CD4-positive, alpha-beta T cell (primary cell): ENCODE data around the gene ZNF580. TPM values are rescaled to one million over a fixed set of nuclear protein-coding genes. Genes with fewer than 3 reads are reported as not detected.

Experiments
- ATAC-seq: fragments of 200-7000 bp; cut with Tn5 transposase; one replicate; pipeline ENCODE4 v1.10.0; 2022; ENCODE audit warnings: mild to moderate bottlenecking; ENCODE audit not compliant: poor library complexity
- CTCF ChIA-PET: fragments of 350-600 bp; sonication (Branson Sonifier 250); formaldehyde crosslinking; loops from one replicate; lab custom pipeline; 2021; ENCODE audit warnings: antibody characterized with exemption, inconsistent platforms; lab: Charles Lee
- POLR2A ChIA-PET: fragments of 350-600 bp; sonication (Branson Sonifier 250); formaldehyde crosslinking; loops from one replicate; lab custom pipeline; 2021; ENCODE audit warnings: antibody characterized with exemption, inconsistent platforms; lab: Charles Lee
- DNase-seq, 14 experiments: peaks; one replicate each; pipeline ENCODE4 v3.0.0-alpha.2; 2013 to 2020; ENCODE audit warnings: mixed read lengths in 2 of 14
- H3K27ac ChIP-seq, 2 donors: one replicate each; pipeline versions ENCODE4 v1.5.1 to v1.7.0; 2013; ENCODE audit warnings: low read length in 2 of 2, low read depth in 1 of 2, mild to moderate bottlenecking in 1 of 2
- H3K27me3 ChIP-seq, 2 experiments: 1 replicate in 1 of 2; 2 replicates in 1 of 2; pipeline versions ENCODE4 v1.6.1 to v1.7.0; 2013; ENCODE audit warnings: low read length in 2 of 2, control low read depth in 1 of 2, mild to moderate bottlenecking in 1 of 2, moderate library complexity in 1 of 2; ENCODE audit not compliant: insufficient read depth in 2 of 2, control insufficient read depth in 1 of 2
- H3K36me3 ChIP-seq: one replicate; pipeline ENCODE4 v1.6.1; 2013; ENCODE audit warnings: low read length, control low read depth; ENCODE audit not compliant: insufficient read depth
- H3K4me1 ChIP-seq: one replicate; pipeline ENCODE4 v1.6.1; 2013; ENCODE audit warnings: low read length, control low read depth; ENCODE audit not compliant: insufficient read depth
- H3K4me3 ChIP-seq: one replicate; pipeline ENCODE4 v1.5.1; 2013; ENCODE audit warnings: mild to moderate bottlenecking, low read length, moderate library complexity
- H3K9me3 ChIP-seq, 2 experiments: 1 replicate in 1 of 2; 2 replicates in 1 of 2; pipeline versions ENCODE4 v1.6.1 to v1.7.0; 2013; ENCODE audit warnings: low read length in 2 of 2, mild to moderate bottlenecking in 2 of 2, control low read depth in 1 of 2, moderate library complexity in 1 of 2; ENCODE audit not compliant: control insufficient read depth in 1 of 2, insufficient read depth in 1 of 2
- H3K27ac Mint-ChIP-seq: one replicate; pipeline ENCODE4 v1.8.0; 2020; ENCODE audit warnings: mixed read lengths
- H3K27me3 Mint-ChIP-seq: one replicate; pipeline ENCODE4 v1.8.0; 2021; ENCODE audit warnings: mixed read lengths
- H3K36me3 Mint-ChIP-seq: one replicate; pipeline ENCODE4 v1.8.0; 2021; ENCODE audit warnings: low read depth, mixed read lengths
- H3K4me1 Mint-ChIP-seq: one replicate; pipeline ENCODE4 v1.8.0; 2021; ENCODE audit warnings: low read depth, mixed read lengths
- H3K4me3 Mint-ChIP-seq: one replicate; pipeline ENCODE4 v1.8.0; 2020; ENCODE audit warnings: mild to moderate bottlenecking, mixed read lengths
- H3K9me3 Mint-ChIP-seq: one replicate; pipeline ENCODE4 v1.8.0; 2020; ENCODE audit warnings: mixed read lengths
- intact Hi-C, 2 experiments: fragments of 100-400 bp; cut with DNase I in 1 of 2; cut with micrococcal nuclease in 1 of 2; formaldehyde crosslinking; loops; one replicate each; pipeline versions ENCODE4 v1.15.1 to v1.9.0; 2023 to 2025; cut with DNase I, micrococcal nuclease
- total RNA-seq, 174 experiments: library from RNA in 2 of 174; stranded (reverse) in 2 of 174; gene quantifications; one replicate each; pipeline ENCODE4 v1.2.3 and lab custom pipeline; 2021 to 2026
- TF ChIP-seq, protein P1 (sequence below): fragments of 200-600 bp; IDR thresholded peaks from one replicate; pipeline ENCODE4 v1.8.0; 2022; ENCODE audit warnings: antibody characterized with exemption, mild to moderate bottlenecking

ZNF580 gene
- total RNA-seq, 2 experiments from 2014 or later, result 45.2 to 46.6 TPM

GRCh38 chr19:55613930-55614710 is 26.7 kb upstream of the ZNF580 start:
- no peaks in the 10 kb centered on the region for H3K27me3 ChIP-seq
- Mint-ChIP-seq H3K4me1 (peaks cover 31% of the 10 kb centered on the region), H3K36me3 (peaks cover 53% of the 10 kb centered on the region), H3K9me3 (no peaks in the 10 kb centered on the region), H3K27me3 (no peaks in the 10 kb centered on the region), H3K4me3 (no peak overlapping the region), H3K27ac (no peak overlapping the region)
- ChIA-PET CTCF (interaction anchor here (0.5 kb wide), 1 partner anchor 39 kb away, joined by 4 read pairs; no protein-coding TSS in a partner anchor), POLR2A (no interaction called here)
- peaks cover 13% of the 10 kb centered on the region for H3K4me1 ChIP-seq
- H3K9me3 ChIP-seq, result no peaks in the 10 kb centered on the region
- no peak for DNase-seq
- TF ChIP-seq, protein P1, sequence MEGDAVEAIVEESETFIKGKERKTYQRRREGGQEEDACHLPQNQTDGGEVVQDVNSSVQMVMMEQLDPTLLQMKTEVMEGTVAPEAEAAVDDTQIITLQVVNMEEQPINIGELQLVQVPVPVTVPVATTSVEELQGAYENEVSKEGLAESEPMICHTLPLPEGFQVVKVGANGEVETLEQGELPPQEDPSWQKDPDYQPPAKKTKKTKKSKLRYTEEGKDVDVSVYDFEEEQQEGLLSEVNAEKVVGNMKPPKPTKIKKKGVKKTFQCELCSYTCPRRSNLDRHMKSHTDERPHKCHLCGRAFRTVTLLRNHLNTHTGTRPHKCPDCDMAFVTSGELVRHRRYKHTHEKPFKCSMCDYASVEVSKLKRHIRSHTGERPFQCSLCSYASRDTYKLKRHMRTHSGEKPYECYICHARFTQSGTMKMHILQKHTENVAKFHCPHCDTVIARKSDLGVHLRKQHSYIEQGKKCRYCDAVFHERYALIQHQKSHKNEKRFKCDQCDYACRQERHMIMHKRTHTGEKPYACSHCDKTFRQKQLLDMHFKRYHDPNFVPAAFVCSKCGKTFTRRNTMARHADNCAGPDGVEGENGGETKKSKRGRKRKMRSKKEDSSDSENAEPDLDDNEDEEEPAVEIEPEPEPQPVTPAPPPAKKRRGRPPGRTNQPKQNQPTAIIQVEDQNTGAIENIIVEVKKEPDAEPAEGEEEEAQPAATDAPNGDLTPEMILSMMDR, result no peak
- intact Hi-C loops, result no loop called here
- no peak for ATAC-seq
- no peak overlapping the region for H3K27ac ChIP-seq
- H3K4me3 ChIP-seq, result no peak overlapping the region
- peaks cover 36% of the 10 kb centered on the region for H3K36me3 ChIP-seq

DNA sequence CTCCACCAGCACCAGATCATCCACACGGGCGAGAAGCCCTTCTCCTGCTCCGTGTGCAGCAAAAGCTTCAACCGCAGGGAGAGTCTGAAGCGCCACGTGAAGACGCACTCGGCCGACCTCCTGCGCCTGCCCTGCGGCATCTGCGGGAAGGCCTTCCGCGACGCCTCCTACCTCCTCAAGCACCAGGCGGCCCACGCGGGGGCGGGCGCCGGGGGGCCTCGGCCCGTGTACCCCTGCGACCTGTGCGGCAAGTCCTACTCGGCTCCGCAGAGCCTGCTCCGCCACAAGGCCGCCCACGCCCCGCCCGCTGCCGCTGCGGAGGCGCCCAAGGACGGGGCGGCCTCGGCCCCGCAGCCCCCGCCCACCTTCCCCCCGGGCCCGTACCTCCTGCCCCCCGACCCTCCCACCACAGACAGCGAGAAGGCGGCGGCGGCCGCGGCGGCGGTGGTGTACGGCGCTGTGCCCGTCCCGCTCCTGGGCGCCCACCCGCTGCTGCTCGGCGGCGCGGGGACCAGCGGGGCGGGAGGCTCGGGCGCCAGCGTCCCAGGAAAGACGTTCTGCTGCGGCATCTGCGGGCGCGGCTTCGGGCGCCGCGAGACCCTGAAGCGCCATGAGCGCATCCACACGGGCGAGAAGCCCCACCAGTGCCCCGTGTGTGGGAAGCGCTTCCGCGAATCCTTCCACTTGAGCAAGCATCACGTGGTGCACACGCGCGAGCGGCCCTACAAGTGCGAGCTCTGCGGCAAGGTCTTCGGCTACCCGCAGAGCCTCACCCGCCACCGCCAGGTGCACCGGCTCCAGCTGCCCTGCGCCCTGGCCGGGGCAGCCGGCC is 25.9 kb upstream of the ZNF580 start:
- Histone ChIP-seq H3K27me3 (no peaks in the 10 kb centered on the region), H3K27ac (no peak overlapping the region), H3K9me3 (no peaks in the 10 kb centered on the region), H3K4me1 (peaks cover 13% of the 10 kb centered on the region), H3K36me3 (peaks cover 33% of the 10 kb centered on the region), H3K4me3 (no peak overlapping the region)
- Mint-ChIP-seq H3K27ac (no peak overlapping the region), H3K4me3 (no peak overlapping the region), H3K9me3 (no peaks in the 10 kb centered on the region), H3K36me3 (peaks cover 45% of the 10 kb centered on the region), H3K4me1 (peaks cover 29% of the 10 kb centered on the region), H3K27me3 (no peaks in the 10 kb centered on the region)
- intact Hi-C loops, result no loop called here
- DNase-seq (no peak), ATAC-seq (no peak)
- POLR2A ChIA-PET, result interaction anchor here (0.8 kb wide), 1 partner anchor 9 kb away, joined by 3 read pairs; the partner anchor contains the start of gene ZNF865
- CTCF ChIA-PET, result interaction anchor here (0.5 kb wide), 1 partner anchor 38 kb away, joined by 4 read pairs; no protein-coding TSS in a partner anchor
- TF ChIP-seq, protein P1, result no peak

DNA sequence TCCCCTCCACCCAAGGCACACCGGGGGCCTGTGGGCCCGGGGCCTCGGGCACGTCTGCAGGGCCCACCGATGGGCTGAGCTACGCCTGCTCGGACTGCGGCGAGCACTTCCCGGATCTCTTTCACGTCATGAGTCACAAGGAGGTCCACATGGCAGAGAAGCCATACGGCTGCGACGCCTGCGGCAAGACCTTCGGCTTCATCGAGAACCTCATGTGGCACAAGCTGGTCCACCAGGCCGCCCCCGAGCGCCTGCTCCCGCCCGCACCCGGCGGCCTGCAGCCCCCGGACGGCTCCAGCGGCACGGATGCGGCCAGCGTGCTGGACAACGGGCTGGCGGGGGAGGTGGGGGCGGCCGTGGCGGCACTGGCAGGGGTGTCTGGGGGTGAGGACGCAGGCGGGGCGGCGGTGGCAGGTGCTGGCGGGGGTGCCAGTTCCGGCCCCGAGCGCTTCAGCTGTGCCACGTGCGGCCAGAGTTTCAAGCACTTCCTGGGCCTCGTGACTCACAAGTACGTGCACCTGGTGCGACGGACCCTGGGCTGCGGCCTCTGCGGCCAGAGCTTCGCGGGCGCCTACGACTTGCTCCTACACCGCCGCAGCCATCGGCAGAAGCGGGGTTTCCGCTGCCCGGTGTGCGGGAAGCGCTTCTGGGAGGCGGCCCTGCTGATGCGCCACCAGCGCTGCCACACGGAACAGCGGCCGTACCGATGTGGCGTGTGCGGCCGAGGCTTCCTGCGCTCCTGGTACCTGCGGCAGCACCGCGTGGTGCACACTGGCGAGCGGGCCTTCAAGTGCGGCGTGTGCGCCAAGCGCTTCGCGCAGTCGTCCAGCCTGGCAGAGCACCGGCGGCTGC is 25.0 kb upstream of the ZNF580 start:
- Mint-ChIP-seq H3K9me3 (no peaks in the 10 kb centered on the region), H3K36me3 (peaks cover 45% of the 10 kb centered on the region), H3K27me3 (no peaks in the 10 kb centered on the region), H3K27ac (no peak overlapping the region), H3K4me3 (no peak overlapping the region), H3K4me1 (peaks cover 31% of the 10 kb centered on the region)
- ATAC-seq (no peak), DNase-seq (peak in 1 of 14 experiments; percentile 23)
- H3K36me3 ChIP-seq, result peaks cover 29% of the 10 kb centered on the region
- H3K4me3 ChIP-seq, result no peak overlapping the region
- CTCF ChIA-PET, result no interaction called here
- TF ChIP-seq, protein P1, result no peak
- H3K9me3 ChIP-seq, result no peaks in the 10 kb centered on the region
- no peaks in the 10 kb centered on the region for H3K27me3 ChIP-seq
- POLR2A ChIA-PET, result interaction anchor here (0.8 kb wide), 1 partner anchor 10 kb away, joined by 3 read pairs; the partner anchor contains the start of gene ZNF865
- intact Hi-C loops, result no loop called here
- H3K27ac ChIP-seq, result no peak overlapping the region
- H3K4me1 ChIP-seq, result peaks cover 20% of the 10 kb centered on the region
